ENCODE results near the gene MEG3.

- TF ChIP-seq CTCF (IDR thresholded peaks at IDR 0.05) (no peak), POLR2AphosphoS5 (IDR thresholded peaks at IDR 0.05) (no peak)
Measured at GRCh38 chr14:100830681-100831080, 4.8 kb downstream of the MEG3 start.

Data from suprapubic skin (tissue), 3 donors.